Measurements from ENCODE around the gene ZNFX1. TPM values are rescaled to one million over a fixed set of nuclear protein-coding genes. Genes with fewer than 3 reads are reported as not detected.

Gene ZNFX1
- total RNA-seq, 4 donors from 2014 or later, result 36.2 to 46.6 (median 41.5) TPM

GRCh38 chr20:49237531-49237930 is 40.3 kb downstream of the ZNFX1 start:
- ATAC-seq, result no peak
- H3K36me3 ChIP-seq, result peaks cover 0 to 100% of the 10 kb centered on the region in 2 donors
- H3K4me3 ChIP-seq, result no peak overlapping the region
- H3K27me3 ChIP-seq, result no peaks in the 10 kb centered on the region
- H3K27ac ChIP-seq, result no peak overlapping the region
- 91 to 95% methylated on average over 4 of the region's 4 CpGs for WGBS, 2 donors (ENCODE audit: low coverage in 1 of 2)
- TF ChIP-seq POLR2AphosphoS5 (IDR thresholded peaks at IDR 0.05) (no peak), EP300 (IDR thresholded peaks at IDR 0.05) (no peak), POLR2A (IDR thresholded peaks at IDR 0.05) (no peak)
- TF ChIP-seq, protein P1, sequence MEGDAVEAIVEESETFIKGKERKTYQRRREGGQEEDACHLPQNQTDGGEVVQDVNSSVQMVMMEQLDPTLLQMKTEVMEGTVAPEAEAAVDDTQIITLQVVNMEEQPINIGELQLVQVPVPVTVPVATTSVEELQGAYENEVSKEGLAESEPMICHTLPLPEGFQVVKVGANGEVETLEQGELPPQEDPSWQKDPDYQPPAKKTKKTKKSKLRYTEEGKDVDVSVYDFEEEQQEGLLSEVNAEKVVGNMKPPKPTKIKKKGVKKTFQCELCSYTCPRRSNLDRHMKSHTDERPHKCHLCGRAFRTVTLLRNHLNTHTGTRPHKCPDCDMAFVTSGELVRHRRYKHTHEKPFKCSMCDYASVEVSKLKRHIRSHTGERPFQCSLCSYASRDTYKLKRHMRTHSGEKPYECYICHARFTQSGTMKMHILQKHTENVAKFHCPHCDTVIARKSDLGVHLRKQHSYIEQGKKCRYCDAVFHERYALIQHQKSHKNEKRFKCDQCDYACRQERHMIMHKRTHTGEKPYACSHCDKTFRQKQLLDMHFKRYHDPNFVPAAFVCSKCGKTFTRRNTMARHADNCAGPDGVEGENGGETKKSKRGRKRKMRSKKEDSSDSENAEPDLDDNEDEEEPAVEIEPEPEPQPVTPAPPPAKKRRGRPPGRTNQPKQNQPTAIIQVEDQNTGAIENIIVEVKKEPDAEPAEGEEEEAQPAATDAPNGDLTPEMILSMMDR (IDR thresholded peaks at IDR 0.05), result no peak
- no peaks in the 10 kb centered on the region for H3K9me3 ChIP-seq
- no peaks in the 10 kb centered on the region for H3K4me1 ChIP-seq

- no peak overlapping the region for H3K27ac ChIP-seq
- no peak for TF ChIP-seq POLR2AphosphoS5 (IDR thresholded peaks at IDR 0.05)
- TF ChIP-seq POLR2A (IDR thresholded peaks at IDR 0.05), result no peak
- TF ChIP-seq, protein P1 (IDR thresholded peaks at IDR 0.05), result no peak
- no peak for TF ChIP-seq EP300 (IDR thresholded peaks at IDR 0.05)
- no peaks in the 10 kb centered on the region for H3K9me3 ChIP-seq
- H3K36me3 ChIP-seq, result peaks cover 0 to 99% of the 10 kb centered on the region in 2 donors
- H3K27me3 ChIP-seq, result no peaks in the 10 kb centered on the region
- H3K4me1 ChIP-seq, result no peaks in the 10 kb centered on the region
- H3K4me3 ChIP-seq, result no peak overlapping the region
- 76% methylated on average over 7 of the region's 9 CpGs; no CpG with 5 or more reads in 1 of the 2 donors for WGBS, 2 donors (ENCODE audit: low coverage in 1 of 2)
- ATAC-seq, result no peak
These were observed 41.6 kb downstream of the ZNFX1 start for GRCh38 chr20:49236301-49236700.

DNA sequence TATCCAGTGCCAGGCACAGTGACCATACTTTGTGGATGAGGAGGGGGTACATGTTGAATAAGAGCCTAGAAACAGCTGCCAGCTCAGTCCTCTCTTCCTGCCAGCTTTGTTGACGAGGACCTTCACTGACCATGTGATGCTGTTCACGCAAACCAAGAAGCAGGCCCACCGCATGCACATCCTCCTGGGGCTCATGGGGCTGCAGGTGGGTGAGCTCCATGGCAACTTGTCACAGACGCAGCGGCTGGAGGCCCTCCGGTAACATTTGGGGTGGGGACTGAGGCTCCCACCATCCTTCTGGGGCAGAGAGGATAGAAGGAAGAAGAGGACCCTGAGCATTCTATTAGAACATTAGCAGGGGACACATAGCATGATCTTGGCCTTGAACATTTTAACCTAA is 43.0 kb downstream of the ZNFX1 start:
- no peak overlapping the region for H3K27ac ChIP-seq
- no peak for ATAC-seq
- H3K4me1 ChIP-seq, result no peaks in the 10 kb centered on the region
- TF ChIP-seq EP300 (IDR thresholded peaks at IDR 0.05) (no peak), POLR2AphosphoS5 (IDR thresholded peaks at IDR 0.05) (no peak), POLR2A (IDR thresholded peaks at IDR 0.05) (no peak)
- TF ChIP-seq, protein P1 (IDR thresholded peaks at IDR 0.05), result no peak
- no peak overlapping the region for H3K4me3 ChIP-seq
- 92% methylated on average over 3 of the region's 6 CpGs; no CpG with 5 or more reads in 1 of the 2 donors for WGBS, 2 donors (ENCODE audit: low coverage in 1 of 2)
- H3K9me3 ChIP-seq, result no peaks in the 10 kb centered on the region
- H3K36me3 ChIP-seq, result peaks cover 0 to 99% of the 10 kb centered on the region in 2 donors
- H3K27me3 ChIP-seq, result no peaks in the 10 kb centered on the region

DNA sequence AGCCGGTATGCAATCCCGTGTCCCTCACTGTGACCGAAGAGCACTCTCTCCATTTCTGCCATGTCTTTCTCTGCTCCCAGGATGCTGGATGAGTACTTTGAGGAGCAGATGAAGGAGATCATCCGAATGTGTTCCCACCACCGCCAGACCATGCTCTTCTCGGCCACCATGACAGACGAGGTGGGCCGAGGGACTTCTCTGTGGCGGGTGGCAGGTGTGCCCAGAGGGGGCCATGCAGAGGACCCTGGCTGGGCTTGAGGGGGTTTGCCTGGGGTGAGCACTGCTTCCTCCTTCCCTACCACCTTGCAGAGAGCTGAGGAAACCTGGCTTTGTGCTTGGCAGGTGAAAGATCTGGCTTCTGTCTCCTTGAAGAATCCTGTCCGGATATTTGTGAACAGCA is 44.6 kb downstream of the ZNFX1 start:
- Histone ChIP-seq H3K36me3 (peaks cover 0 to 99% of the 10 kb centered on the region in 2 donors), H3K9me3 (no peaks in the 10 kb centered on the region), H3K4me1 (no peaks in the 10 kb centered on the region), H3K27ac (no peak overlapping the region), H3K27me3 (no peaks in the 10 kb centered on the region), H3K4me3 (no peak overlapping the region)
- WGBS, 2 donors (ENCODE audit: low coverage in 1 of 2), result 60 to 94% methylated on average over 2 to 4 of the region's 10 CpGs
- TF ChIP-seq POLR2AphosphoS5 (IDR thresholded peaks at IDR 0.05) (no peak), POLR2A (IDR thresholded peaks at IDR 0.05) (no peak), EP300 (IDR thresholded peaks at IDR 0.05) (no peak)
- TF ChIP-seq, protein P1 (IDR thresholded peaks at IDR 0.05), result no peak
- ATAC-seq, result no peak

DNA sequence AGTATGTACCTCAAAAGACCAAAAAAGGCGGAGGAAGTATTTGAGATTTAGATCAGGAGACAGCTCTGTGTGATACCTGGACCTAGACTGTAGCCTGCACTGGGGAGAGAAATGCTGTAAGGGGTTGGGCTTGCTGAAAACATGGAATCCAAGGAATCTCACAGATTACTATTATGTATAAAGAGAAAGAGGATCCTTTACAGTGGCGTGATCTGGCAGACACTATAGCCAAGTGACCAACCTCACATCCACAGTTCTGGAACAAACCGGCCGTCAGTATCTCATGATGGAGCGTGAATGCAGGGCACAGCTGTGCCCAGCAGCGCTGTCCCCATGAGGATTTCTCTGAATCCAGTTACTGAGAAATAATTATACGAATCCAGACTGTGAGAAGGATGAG is 46.4 kb downstream of the ZNFX1 start:
- no peak for TF ChIP-seq POLR2A (IDR thresholded peaks at IDR 0.05)
- TF ChIP-seq POLR2AphosphoS5 (IDR thresholded peaks at IDR 0.05), result no peak
- TF ChIP-seq, protein P1 (IDR thresholded peaks at IDR 0.05), result no peak
- TF ChIP-seq EP300 (IDR thresholded peaks at IDR 0.05), result no peak
- Histone ChIP-seq H3K4me1 (no peaks in the 10 kb centered on the region), H3K36me3 (peaks cover 0 to 98% of the 10 kb centered on the region in 2 donors), H3K27ac (no peak overlapping the region), H3K27me3 (no peaks in the 10 kb centered on the region), H3K4me3 (no peak overlapping the region), H3K9me3 (no peaks in the 10 kb centered on the region)
- 0 to 70% methylated on average over 2 to 7 of the region's 7 CpGs for WGBS, 2 donors (ENCODE audit: low coverage in 1 of 2)
- no peak for ATAC-seq
